Thyroid gland (tissue), 4 donors: ENCODE measurements around the gene SGIP1.

Experiments
- POLR2A ChIP-seq, 2 donors: fragments of 450-650 bp; IDR thresholded peaks; one replicate each; pipeline ENCODE4 v1.6.1; 2017; ENCODE audit warnings: antibody characterized with exemption in 2 of 2, mild to moderate bottlenecking in 2 of 2, moderate library complexity in 1 of 2
- TF ChIP-seq, protein P1 (sequence below), 6 experiments: fragments of 200-600 bp in 3 of 6; fragments of 450-650 bp in 3 of 6; sonication (generic) in 3 of 6; IDR thresholded peaks; one replicate each; pipeline ENCODE4 v1.5.1; 2016 to 2019; ENCODE audit warnings: antibody characterized with exemption in 6 of 6, mild to moderate bottlenecking in 2 of 6, inconsistent platforms in 1 of 6, moderate library complexity in 1 of 6

DNA sequence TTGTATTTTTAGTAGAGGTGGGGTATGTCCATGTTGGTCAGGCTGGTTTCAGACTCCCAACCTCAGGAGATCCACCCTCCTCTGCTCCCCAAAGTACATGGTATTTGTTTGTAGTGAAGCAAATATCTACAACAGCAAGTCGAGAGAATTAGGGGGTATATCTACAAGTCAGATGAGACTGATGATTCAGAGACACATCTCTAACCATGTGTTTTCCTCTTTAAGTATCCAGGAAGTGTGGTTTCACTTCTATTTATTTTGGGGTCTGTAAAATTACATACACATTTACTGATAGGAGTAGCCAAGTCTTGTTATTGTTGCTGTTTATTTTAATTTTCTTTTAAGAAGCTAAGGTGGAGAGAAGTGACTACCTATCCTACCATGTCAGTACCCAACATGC is 44.9 kb downstream of the SGIP1 start:
- no peak for TF ChIP-seq POLR2A (IDR thresholded peaks at IDR 0.05)
- TF ChIP-seq, protein P1, sequence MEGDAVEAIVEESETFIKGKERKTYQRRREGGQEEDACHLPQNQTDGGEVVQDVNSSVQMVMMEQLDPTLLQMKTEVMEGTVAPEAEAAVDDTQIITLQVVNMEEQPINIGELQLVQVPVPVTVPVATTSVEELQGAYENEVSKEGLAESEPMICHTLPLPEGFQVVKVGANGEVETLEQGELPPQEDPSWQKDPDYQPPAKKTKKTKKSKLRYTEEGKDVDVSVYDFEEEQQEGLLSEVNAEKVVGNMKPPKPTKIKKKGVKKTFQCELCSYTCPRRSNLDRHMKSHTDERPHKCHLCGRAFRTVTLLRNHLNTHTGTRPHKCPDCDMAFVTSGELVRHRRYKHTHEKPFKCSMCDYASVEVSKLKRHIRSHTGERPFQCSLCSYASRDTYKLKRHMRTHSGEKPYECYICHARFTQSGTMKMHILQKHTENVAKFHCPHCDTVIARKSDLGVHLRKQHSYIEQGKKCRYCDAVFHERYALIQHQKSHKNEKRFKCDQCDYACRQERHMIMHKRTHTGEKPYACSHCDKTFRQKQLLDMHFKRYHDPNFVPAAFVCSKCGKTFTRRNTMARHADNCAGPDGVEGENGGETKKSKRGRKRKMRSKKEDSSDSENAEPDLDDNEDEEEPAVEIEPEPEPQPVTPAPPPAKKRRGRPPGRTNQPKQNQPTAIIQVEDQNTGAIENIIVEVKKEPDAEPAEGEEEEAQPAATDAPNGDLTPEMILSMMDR (IDR thresholded peaks at IDR 0.05): no peak
